Measurements from ENCODE around the gene ARL6IP5. TPM values are rescaled to one million over a fixed set of nuclear protein-coding genes. Genes with fewer than 3 reads are reported as not detected.

The ARL6IP5 gene
- total RNA-seq, 2 donors from 2014 or later = 34.6 to 73.9 TPM

GRCh38 chr3:69065318-69065964 lies 19.3 kb upstream of the ARL6IP5 start:
- 91 to 92% methylated on average over 6 of the region's 6 CpGs for WGBS, 2 donors
- H3K36me3 ChIP-seq (replicated peaks in 1 of 2; ENCODE audit: insufficient read depth in 1 of 2, low read depth in 2 of 2) = peaks cover under 1 to 9% of the 10 kb centered on the region in 2 donors
- TF ChIP-seq, protein P1, sequence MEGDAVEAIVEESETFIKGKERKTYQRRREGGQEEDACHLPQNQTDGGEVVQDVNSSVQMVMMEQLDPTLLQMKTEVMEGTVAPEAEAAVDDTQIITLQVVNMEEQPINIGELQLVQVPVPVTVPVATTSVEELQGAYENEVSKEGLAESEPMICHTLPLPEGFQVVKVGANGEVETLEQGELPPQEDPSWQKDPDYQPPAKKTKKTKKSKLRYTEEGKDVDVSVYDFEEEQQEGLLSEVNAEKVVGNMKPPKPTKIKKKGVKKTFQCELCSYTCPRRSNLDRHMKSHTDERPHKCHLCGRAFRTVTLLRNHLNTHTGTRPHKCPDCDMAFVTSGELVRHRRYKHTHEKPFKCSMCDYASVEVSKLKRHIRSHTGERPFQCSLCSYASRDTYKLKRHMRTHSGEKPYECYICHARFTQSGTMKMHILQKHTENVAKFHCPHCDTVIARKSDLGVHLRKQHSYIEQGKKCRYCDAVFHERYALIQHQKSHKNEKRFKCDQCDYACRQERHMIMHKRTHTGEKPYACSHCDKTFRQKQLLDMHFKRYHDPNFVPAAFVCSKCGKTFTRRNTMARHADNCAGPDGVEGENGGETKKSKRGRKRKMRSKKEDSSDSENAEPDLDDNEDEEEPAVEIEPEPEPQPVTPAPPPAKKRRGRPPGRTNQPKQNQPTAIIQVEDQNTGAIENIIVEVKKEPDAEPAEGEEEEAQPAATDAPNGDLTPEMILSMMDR (IDR thresholded peaks at IDR 0.05) = no peak
- TF ChIP-seq POLR2A (IDR thresholded peaks at IDR 0.05) = no peak

GRCh38 chr3:69066121-69066520 lies 18.6 kb upstream of the ARL6IP5 start:
- WGBS, 2 donors = 71 to 75% methylated on average over 4 of the region's 4 CpGs
- peaks cover 3 to 7% of the 10 kb centered on the region in 2 donors for H3K36me3 ChIP-seq (replicated peaks in 1 of 2; ENCODE audit: insufficient read depth in 1 of 2, low read depth in 2 of 2)
- peaks cover 10% of the 10 kb centered on the region for H3K4me1 ChIP-seq
- intact Hi-C loops (cut with DNase I) = no loop called here
- no peak overlapping the region for H3K4me3 ChIP-seq
- DNase-seq (no peak), ATAC-seq (no peak)
- no peaks in the 10 kb centered on the region for H3K9me3 ChIP-seq
- no peak overlapping the region for H3K27ac ChIP-seq
- no peaks in the 10 kb centered on the region for H3K27me3 ChIP-seq
- TF ChIP-seq, protein P1 (IDR thresholded peaks at IDR 0.05) = no peak
- no peak for TF ChIP-seq POLR2A (IDR thresholded peaks at IDR 0.05)

More at GRCh38 chr3:69065318-69065964, 19.3 kb upstream of the ARL6IP5 start:
- Histone ChIP-seq H3K27me3 (no peaks in the 10 kb centered on the region), H3K27ac (no peak overlapping the region), H3K9me3 (no peaks in the 10 kb centered on the region), H3K4me3 (no peak overlapping the region), H3K4me1 (peaks cover 10% of the 10 kb centered on the region)
- no peak for DNase-seq
- ATAC-seq = no peak
- intact Hi-C loops (cut with DNase I) = no loop called here

DNA sequence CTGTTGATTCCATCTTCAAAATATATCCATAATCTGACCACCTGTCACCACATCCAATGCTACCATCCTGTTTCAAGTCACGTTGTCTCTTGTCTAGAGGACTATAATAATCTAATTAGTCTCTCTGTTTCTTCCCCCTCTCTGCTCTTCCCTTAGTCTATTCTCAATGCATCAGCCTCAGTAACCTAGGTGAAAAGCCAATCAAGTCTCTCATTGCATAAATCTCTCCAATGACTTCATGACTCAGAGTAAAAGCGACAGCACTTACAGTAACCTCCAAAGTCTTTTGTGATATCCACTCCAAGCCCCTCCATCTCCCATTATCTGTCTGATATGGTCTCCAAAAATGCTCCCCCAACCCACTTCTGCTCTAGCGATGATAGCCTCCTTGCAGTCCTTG lies 11.8 kb upstream of the ARL6IP5 start:
- no peaks in the 10 kb centered on the region for H3K27me3 ChIP-seq
- no peak overlapping the region for H3K4me3 ChIP-seq
- ATAC-seq (no peak), DNase-seq (no peak)
- peaks cover under 1% of the 10 kb centered on the region for H3K4me1 ChIP-seq
- no peak for TF ChIP-seq POLR2A (IDR thresholded peaks at IDR 0.05)
- TF ChIP-seq, protein P1 (IDR thresholded peaks at IDR 0.05) = no peak
- no peak overlapping the region for H3K27ac ChIP-seq
- WGBS, 2 donors = 93 to 96% methylated on average over 3 of the region's 3 CpGs
- peaks cover 0 to 7% of the 10 kb centered on the region in 2 donors for H3K36me3 ChIP-seq (replicated peaks in 1 of 2; ENCODE audit: insufficient read depth in 1 of 2, low read depth in 2 of 2)
- H3K9me3 ChIP-seq = no peaks in the 10 kb centered on the region
- intact Hi-C loops (cut with DNase I) = no loop called here

GRCh38 chr3:69079269-69080159 lies 5.2 kb upstream of the ARL6IP5 start:
- H3K36me3 ChIP-seq (replicated peaks in 1 of 2; ENCODE audit: insufficient read depth in 1 of 2, low read depth in 2 of 2) = no peaks in the 10 kb centered on the region
- DNase-seq (no peak), ATAC-seq (peak; percentile 26)
- WGBS, 2 donors = 2 to 3% methylated on average over 15 to 27 of the region's 29 CpGs
- H3K4me3 ChIP-seq = peak overlapping the region; percentile 77 to 94
- peaks cover 44% of the 10 kb centered on the region for H3K4me1 ChIP-seq
- TF ChIP-seq POLR2A (IDR thresholded peaks at IDR 0.05) = no peak
- TF ChIP-seq, protein P1 (IDR thresholded peaks at IDR 0.05) = no peak
- H3K9me3 ChIP-seq = no peaks in the 10 kb centered on the region
- intact Hi-C loops (cut with DNase I) = no loop called here
- peak overlapping the region; percentile 35 to 79 (median 68) for H3K27ac ChIP-seq
- no peaks in the 10 kb centered on the region for H3K27me3 ChIP-seq
